Measurements from ENCODE around the gene PEDS1.

DNA sequence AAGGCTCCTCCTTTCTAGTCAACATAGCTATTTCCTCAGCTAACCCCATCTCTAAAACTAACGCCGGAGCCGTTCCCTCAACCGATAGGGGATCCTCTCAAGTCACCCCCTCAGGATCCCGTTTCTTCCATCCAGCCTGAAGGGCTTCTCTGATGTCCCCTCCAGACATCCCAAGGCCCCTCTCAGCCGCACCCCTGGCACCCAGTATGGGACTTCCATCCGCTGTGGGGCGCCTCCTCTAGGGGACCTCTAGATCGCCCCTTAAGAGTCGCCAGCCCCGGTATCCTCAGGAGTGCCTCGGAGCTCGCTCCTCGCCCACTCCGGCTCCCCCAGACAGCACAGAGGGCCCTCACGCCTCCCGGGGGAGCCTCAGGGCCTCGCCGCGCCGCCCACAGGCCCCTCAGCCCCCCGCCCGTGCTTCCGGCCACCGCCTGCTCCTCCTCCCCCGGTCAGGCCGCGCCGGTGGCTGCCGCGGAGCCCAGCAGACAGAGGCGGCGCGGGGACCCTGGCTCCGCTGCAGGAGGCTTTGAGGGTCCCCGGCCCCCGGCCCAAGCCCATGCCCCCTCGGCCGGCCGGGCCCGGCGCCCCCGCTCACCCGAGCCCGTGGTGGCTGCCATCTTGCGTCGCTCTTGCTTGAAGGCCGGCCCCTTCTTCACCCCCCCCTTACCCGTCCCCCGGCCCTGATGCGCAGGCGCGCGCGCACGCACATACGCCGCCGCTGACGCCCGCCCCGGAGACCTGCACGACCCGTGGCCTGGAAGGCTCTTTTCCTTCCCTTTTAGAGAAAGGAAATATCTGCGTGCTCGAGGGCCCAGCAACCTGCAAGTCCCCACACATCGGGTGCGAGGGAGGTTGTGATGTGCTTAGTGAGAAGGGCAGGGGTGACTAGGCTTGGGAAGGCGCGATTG lies 40.8 kb downstream of the PEDS1 start, which contains the start of gene UBE2V1:
- TF ChIP-seq, protein P1, sequence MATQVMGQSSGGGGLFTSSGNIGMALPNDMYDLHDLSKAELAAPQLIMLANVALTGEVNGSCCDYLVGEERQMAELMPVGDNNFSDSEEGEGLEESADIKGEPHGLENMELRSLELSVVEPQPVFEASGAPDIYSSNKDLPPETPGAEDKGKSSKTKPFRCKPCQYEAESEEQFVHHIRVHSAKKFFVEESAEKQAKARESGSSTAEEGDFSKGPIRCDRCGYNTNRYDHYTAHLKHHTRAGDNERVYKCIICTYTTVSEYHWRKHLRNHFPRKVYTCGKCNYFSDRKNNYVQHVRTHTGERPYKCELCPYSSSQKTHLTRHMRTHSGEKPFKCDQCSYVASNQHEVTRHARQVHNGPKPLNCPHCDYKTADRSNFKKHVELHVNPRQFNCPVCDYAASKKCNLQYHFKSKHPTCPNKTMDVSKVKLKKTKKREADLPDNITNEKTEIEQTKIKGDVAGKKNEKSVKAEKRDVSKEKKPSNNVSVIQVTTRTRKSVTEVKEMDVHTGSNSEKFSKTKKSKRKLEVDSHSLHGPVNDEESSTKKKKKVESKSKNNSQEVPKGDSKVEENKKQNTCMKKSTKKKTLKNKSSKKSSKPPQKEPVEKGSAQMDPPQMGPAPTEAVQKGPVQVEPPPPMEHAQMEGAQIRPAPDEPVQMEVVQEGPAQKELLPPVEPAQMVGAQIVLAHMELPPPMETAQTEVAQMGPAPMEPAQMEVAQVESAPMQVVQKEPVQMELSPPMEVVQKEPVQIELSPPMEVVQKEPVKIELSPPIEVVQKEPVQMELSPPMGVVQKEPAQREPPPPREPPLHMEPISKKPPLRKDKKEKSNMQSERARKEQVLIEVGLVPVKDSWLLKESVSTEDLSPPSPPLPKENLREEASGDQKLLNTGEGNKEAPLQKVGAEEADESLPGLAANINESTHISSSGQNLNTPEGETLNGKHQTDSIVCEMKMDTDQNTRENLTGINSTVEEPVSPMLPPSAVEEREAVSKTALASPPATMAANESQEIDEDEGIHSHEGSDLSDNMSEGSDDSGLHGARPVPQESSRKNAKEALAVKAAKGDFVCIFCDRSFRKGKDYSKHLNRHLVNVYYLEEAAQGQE (IDR thresholded peaks at IDR 0.05; ENCODE audit: insufficient read depth in 1 of 2, low read depth in 2 of 2, low read length in 2 of 2): no peak
- TF ChIP-seq SIN3A (IDR thresholded peaks at IDR 0.05; ENCODE audit: borderline replicate concordance, insufficient read depth, low read length) (no peak), POLR2AphosphoS5 (IDR thresholded peaks at IDR 0.05; ENCODE audit: low read depth, low read length) (peak; percentile 90; the same call in 1 of the 2 replicates)

Measured in PFSK-1 (cell line).